PFSK-1 (cell line): ENCODE measurements around the gene P2RY1.

Experiments
- POLR2AphosphoS5 ChIP-seq: IDR thresholded peaks from 2 replicates; pipeline ENCODE4 v1.6.1; 2012; ENCODE audit warnings: low read depth, mild to moderate bottlenecking, control low read depth, low read length, moderate library complexity
- REST ChIP-seq, 2 experiments: IDR thresholded peaks; 2 replicates each; pipeline versions ENCODE4 v1.6.1 to v1.8.0; 2011 to 2012; ENCODE audit warnings: low read depth in 2 of 2, low read length in 2 of 2, control low read depth in 1 of 2, inconsistent platforms in 1 of 2, mild to moderate bottlenecking in 1 of 2, moderate library complexity in 1 of 2; ENCODE audit not compliant: insufficient read depth in 1 of 2
- SIN3A ChIP-seq: IDR thresholded peaks from 2 replicates; pipeline ENCODE4 v1.6.1; 2012; ENCODE audit warnings: mild to moderate bottlenecking, low read length, moderate library complexity, borderline replicate concordance; ENCODE audit not compliant: insufficient read depth
- TAF1 ChIP-seq: IDR thresholded peaks from 2 replicates; pipeline ENCODE4 v1.6.1; 2012; ENCODE audit warnings: low read length, control low read depth, borderline replicate concordance; ENCODE audit not compliant: insufficient read depth

- TF ChIP-seq POLR2AphosphoS5 = no peak
- no peak for TF ChIP-seq REST (IDR thresholded peaks at IDR 0.05; ENCODE audit: insufficient read depth in 1 of 2, low read depth in 2 of 2, low read length in 2 of 2)
- TF ChIP-seq SIN3A = no peak
- no peak for TF ChIP-seq TAF1
These were observed 44.1 kb upstream of the P2RY1 start for GRCh38 chr3:152790651-152791387.
